NT2/D1 (cell line): Measurements from ENCODE around the gene INHA.

Experiments
- DNase-seq: peaks from one replicate; pipeline ENCODE4 v3.0.0-alpha.2; 2011; ENCODE audit warnings: low read depth, low spot score
- H3K27me3 ChIP-seq: 2 replicates; pipeline ENCODE4 v1.6.0; 2011; ENCODE audit warnings: mild to moderate bottlenecking; ENCODE audit not compliant: insufficient read length, insufficient read depth
- H3K36me3 ChIP-seq: 2 replicates; pipeline ENCODE4 v1.6.1; 2011; ENCODE audit warnings: mild to moderate bottlenecking, low read length, mixed read lengths; ENCODE audit not compliant: insufficient read depth, insufficient read length
- H3K4me1 ChIP-seq: 2 replicates; pipeline ENCODE4 v1.5.1; 2011; ENCODE audit not compliant: insufficient read depth, insufficient read length
- H3K4me3 ChIP-seq: 2 replicates; pipeline ENCODE4 v1.5.1; 2011; ENCODE audit warnings: low read depth; ENCODE audit not compliant: insufficient read length
- H3K9ac ChIP-seq: 2 replicates; pipeline ENCODE4 v1.6.0; 2011; ENCODE audit warnings: low read depth; ENCODE audit not compliant: insufficient read length
- H3K9me3 ChIP-seq: 2 replicates; pipeline ENCODE4 v1.5.1; 2011; ENCODE audit warnings: mild to moderate bottlenecking, low read length; ENCODE audit not compliant: insufficient read depth
- SUZ12 ChIP-seq: IDR thresholded peaks from 2 replicates; pipeline ENCODE4 v1.6.1; 2011; ENCODE audit not compliant: insufficient read length, insufficient read depth; ENCODE audit errors: extremely low read depth
- YY1 ChIP-seq: IDR thresholded peaks from 2 replicates; pipeline ENCODE4 v1.6.1; 2011; ENCODE audit not compliant: insufficient read length, insufficient read depth
- ZNF274 ChIP-seq: IDR thresholded peaks from 2 replicates; pipeline ENCODE4 v1.6.1; 2011; ENCODE audit warnings: mild to moderate bottlenecking, low read depth, low read length

INHA gene

DNA sequence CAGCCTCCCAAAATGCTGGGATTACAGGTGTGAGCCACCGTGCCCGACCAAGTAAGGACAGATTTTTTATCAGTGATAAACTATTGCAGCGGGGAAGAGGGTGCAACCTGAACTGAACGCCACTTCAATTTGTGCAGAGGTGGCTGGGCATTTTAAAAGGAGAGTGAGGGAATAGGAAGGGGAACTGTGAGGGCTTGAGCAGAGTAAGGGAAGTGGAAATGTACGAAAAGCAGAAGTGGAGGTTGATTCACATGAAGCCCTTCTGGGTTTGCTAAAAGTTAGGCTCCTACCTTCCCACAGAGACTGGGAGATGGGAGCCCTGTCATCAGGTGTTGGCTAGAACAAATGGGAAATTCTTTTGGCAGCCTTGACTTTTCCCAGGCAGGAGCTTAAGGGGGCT, 31.7 kb downstream of the INHA start:
- no peak for TF ChIP-seq ZNF274
- no peak for TF ChIP-seq SUZ12
- TF ChIP-seq YY1: no peak
- no peak for DNase-seq
- peaks cover 60% of the 10 kb centered on the region for H3K36me3 ChIP-seq

GRCh38 chr2:219605607-219605954, 33.5 kb downstream of the INHA start:
- H3K27me3 ChIP-seq: no peaks in the 10 kb centered on the region
- peaks cover 71% of the 10 kb centered on the region for H3K36me3 ChIP-seq
- H3K9me3 ChIP-seq: no peaks in the 10 kb centered on the region
- peaks cover 6% of the 10 kb centered on the region for H3K4me1 ChIP-seq
- no peak for DNase-seq
- no peak for TF ChIP-seq ZNF274
- no peak for TF ChIP-seq YY1
- TF ChIP-seq SUZ12: no peak
- H3K9ac ChIP-seq: no peak overlapping the region
- no peak overlapping the region for H3K4me3 ChIP-seq

More for the DNA sequence above, 31.7 kb downstream of the INHA start:
- H3K27me3 ChIP-seq: no peaks in the 10 kb centered on the region
- no peak overlapping the region for H3K4me3 ChIP-seq
- no peaks in the 10 kb centered on the region for H3K9me3 ChIP-seq
- peaks cover 3% of the 10 kb centered on the region for H3K4me1 ChIP-seq
- no peak overlapping the region for H3K9ac ChIP-seq

DNA sequence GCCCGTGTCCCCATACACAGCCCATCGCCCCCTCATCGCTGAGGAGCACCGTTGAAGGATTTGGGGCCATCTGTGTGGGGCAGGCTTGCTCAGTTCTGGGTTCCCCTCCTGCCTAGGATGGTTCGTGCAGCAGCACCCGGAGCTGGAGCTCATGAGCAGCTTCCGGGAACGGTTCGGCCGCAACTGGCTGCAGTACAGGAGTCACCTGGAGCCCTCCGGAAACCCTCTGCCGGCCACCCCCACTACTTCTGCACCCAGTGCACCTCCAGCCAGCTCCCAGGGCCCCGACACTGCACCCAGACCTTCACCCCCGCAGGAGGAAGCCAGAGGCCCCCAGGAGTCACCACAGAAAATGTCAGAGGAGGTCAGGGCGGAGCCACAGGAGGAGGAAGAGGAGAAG, 35.8 kb downstream of the INHA start:
- peaks cover 8% of the 10 kb centered on the region for H3K4me1 ChIP-seq
- H3K4me3 ChIP-seq: no peak overlapping the region
- TF ChIP-seq YY1 (no peak), ZNF274 (no peak), SUZ12 (no peak)
- H3K9me3 ChIP-seq: no peaks in the 10 kb centered on the region
- H3K36me3 ChIP-seq: peaks cover 75% of the 10 kb centered on the region
- no peak for DNase-seq
- no peaks in the 10 kb centered on the region for H3K27me3 ChIP-seq
- no peak overlapping the region for H3K9ac ChIP-seq

DNA sequence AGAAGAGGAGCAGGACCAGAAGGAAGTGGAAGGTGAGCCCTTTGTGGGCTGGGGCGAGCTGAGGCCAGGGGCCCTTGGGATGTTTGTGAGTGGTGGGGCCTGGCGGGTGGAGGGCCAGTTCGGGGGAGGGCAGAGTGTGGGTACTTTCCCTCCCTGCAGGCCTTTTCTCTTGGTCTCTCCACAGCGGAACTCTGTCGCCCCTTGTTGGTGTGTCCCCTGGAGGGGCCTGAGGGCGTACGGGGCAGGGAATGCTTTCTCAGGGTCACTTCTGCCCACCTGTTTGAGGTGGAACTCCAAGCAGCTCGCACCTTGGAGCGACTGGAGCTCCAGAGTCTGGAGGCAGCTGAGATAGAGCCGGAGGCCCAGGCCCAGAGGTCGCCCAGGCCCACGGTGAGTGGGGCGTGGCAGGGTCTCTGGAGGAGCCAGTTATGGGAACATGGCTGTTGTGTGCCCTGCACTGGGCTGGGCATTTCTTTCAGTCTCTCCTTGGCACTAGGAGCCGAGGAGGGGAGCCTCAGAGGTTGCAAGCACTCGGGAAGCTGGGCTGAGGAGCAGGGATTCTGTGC, 36.4 kb downstream of the INHA start:
- no peaks in the 10 kb centered on the region for H3K9me3 ChIP-seq
- H3K36me3 ChIP-seq: peaks cover 76% of the 10 kb centered on the region
- H3K4me3 ChIP-seq: no peak overlapping the region
- H3K27me3 ChIP-seq: no peaks in the 10 kb centered on the region
- no peak for TF ChIP-seq ZNF274
- TF ChIP-seq SUZ12: no peak
- no peak for TF ChIP-seq YY1
- DNase-seq: no peak
- H3K9ac ChIP-seq: no peak overlapping the region
- H3K4me1 ChIP-seq: peaks cover 9% of the 10 kb centered on the region

- Histone ChIP-seq H3K36me3 (peaks cover 77% of the 10 kb centered on the region), H3K27me3 (no peaks in the 10 kb centered on the region), H3K9me3 (no peaks in the 10 kb centered on the region), H3K9ac (no peak overlapping the region), H3K4me3 (no peak overlapping the region), H3K4me1 (peaks cover 9% of the 10 kb centered on the region)
- no peak for DNase-seq
- no peak for TF ChIP-seq ZNF274
- TF ChIP-seq SUZ12: no peak
- TF ChIP-seq YY1: no peak
Observed at GRCh38 chr2:219609149-219609750, 37.1 kb downstream of the INHA start.

- no peak for TF ChIP-seq ZNF274
- no peak for TF ChIP-seq SUZ12
- TF ChIP-seq YY1: no peak
- no peak overlapping the region for H3K9ac ChIP-seq
- H3K27me3 ChIP-seq: no peaks in the 10 kb centered on the region
- no peak overlapping the region for H3K4me3 ChIP-seq
- DNase-seq: no peak
- peaks cover 16% of the 10 kb centered on the region for H3K4me1 ChIP-seq
- H3K9me3 ChIP-seq: no peaks in the 10 kb centered on the region
- H3K36me3 ChIP-seq: peaks cover 82% of the 10 kb centered on the region
Observed at GRCh38 chr2:219611306-219611705, 39.2 kb downstream of the INHA start.

DNA sequence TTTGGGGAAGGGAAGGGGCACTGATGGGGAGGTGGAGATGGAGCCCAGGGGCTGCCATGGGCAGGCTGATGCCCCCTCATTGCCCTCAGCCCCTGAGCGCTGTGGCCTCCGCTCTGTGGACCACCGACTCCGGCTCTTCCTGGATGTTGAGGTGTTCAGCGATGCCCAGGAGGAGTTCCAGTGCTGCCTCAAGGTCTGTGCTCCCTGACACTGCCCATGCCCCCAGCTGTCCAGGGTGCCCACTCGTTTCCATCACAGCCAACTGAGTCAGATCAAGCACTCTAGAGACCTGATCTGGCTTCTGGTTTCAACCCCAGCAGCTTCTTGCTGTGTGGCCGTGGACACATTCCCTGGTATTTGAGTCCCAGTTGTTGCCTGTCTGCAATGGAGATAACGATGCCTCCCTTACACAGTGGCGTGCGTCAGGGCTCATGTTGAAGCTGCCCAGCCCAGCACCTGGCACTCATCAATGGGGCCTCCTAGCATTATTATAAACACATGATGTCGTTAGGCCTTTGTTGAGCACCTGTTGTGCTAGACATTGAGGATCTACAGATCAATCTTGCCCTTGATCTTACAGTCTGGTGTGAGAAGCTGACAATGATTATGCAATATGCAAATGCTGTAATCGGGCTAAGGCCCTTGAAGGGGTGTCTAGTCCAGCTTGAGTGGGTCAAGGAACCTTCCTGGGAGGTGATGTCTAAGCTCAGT, 39.9 kb downstream of the INHA start:
- H3K9ac ChIP-seq: no peak overlapping the region
- DNase-seq: no peak
- peaks cover 80% of the 10 kb centered on the region for H3K36me3 ChIP-seq
- TF ChIP-seq SUZ12: no peak
- H3K9me3 ChIP-seq: no peaks in the 10 kb centered on the region
- H3K4me1 ChIP-seq: peaks cover 16% of the 10 kb centered on the region
- H3K4me3 ChIP-seq: no peak overlapping the region
- no peaks in the 10 kb centered on the region for H3K27me3 ChIP-seq
